Renal pelvis (tissue), 12 donors: Measurements from ENCODE around the gene OSMR. TPM values are rescaled to one million over a fixed set of nuclear protein-coding genes. Genes with fewer than 3 reads are reported as not detected.

ENCODE experiments used
- DNase-seq: peaks from one replicate; pipeline ENCODE4 v3.0.0-alpha.2; 2013
- long read RNA-seq, 16 experiments: transcript quantifications; one replicate each; lab custom pipeline, GENCODE V29; 2026
- polyA plus RNA-seq, 3 donors: library from polyadenylated mRNA; unstranded; fragments of 120-200 nt; gene quantifications; one replicate each; pipeline ENCODE4 v1.2.1, GENCODE V29; 2013; ENCODE audit not compliant: insufficient read length in 3 of 3

The OSMR gene
- 1 to 10 TPM; 6.9 to 9.2 (median 7.4) TPM for polyA plus RNA-seq
- long read RNA-seq, donor 1, result 0 reads
- long read RNA-seq, donor 2, result 0 reads
- long read RNA-seq, donor 3, full-length matches to known transcripts, result 1 of 1 reads
- long read RNA-seq, donor 3, partial matches to known transcripts, result 0 of 1 reads
- long read RNA-seq, donor 3, other reads (novel, unspliced or antisense), result 0 of 1 reads
- long read RNA-seq, donor 4, result 0 reads
- long read RNA-seq, donor 5, result 0 reads
- long read RNA-seq, donor 6, partial matches to known transcripts, result 96 of 96 reads
- long read RNA-seq, donor 6, other reads (novel, unspliced or antisense), result 0 of 96 reads
- long read RNA-seq, donor 7, full-length matches to known transcripts, result 1 of 1 reads
- long read RNA-seq, donor 7, partial matches to known transcripts, result 0 of 1 reads
- long read RNA-seq, donor 7, other reads (novel, unspliced or antisense), result 0 of 1 reads
- long read RNA-seq, donor 8, result 0 reads
- long read RNA-seq, donor 9, full-length matches to known transcripts, result 1 of 47 reads
- long read RNA-seq, donor 9, partial matches to known transcripts, result 46 of 47 reads
- long read RNA-seq, donor 9, other reads (novel, unspliced or antisense), result 0 of 47 reads
- long read RNA-seq, donor 10, result 0 reads
- long read RNA-seq, donor 11, result 0 reads
- long read RNA-seq, donor 12, result 0 reads
- long read RNA-seq, donor 13, result 0 reads
- long read RNA-seq, donor 14, full-length matches to known transcripts, result 1 of 12 reads
- long read RNA-seq, donor 14, partial matches to known transcripts, result 5 of 12 reads
- long read RNA-seq, donor 14, other reads (novel, unspliced or antisense), result 6 of 12 reads
- long read RNA-seq, donor 15, result 0 reads
- long read RNA-seq, donor 16, result 0 reads

DNA sequence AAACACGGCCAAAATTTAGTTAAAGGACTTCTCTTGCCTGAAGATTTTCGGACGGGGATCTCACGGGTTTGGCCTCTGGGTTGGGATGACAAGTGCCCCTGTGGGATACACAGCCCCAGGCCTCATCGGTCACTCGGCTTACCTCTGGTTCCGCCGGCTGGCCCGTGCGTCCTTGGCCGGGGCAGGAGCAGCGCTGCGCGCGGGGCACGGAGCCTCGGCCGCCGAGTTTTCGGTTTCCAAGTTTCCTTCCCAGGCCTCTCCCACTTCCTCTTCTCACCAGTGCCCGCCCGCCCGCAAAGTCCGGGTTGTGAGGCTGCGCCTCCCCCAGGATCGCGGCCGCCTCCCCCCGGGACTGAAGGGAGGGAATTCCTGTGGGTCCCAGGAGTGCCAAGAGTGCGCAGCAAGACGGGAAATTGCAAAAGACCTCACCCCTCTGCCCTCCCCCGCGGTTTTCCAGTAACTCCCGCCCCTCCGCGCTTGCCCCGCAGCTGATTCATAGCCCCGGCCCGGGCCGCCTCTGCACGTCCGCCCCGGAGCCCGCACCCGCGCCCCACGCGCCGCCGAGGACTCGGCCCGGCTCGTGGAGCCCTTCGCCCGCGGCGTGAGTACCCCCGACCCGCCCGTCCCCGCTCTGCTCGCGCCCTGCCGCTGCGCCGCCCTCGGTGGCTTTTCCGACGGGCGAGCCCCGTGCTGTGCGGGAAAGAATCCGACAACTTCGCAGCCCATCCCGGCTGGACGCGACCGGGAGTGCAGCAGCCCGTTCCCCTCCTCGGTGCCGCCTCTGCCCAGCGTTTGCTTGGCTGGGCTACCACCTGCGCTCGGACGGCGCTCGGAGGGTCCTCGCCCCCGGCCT lies at the start of gene OSMR:
OSMR (plus strand) TSS at position 487 of the 853 bp plus-strand sequence. CDS start 23,033 bp downstream, outside the sequence.
- peak; percentile 81 for DNase-seq

GRCh38 chr5:38796742-38797108 lies 49.1 kb upstream of the OSMR start:
- DNase-seq, result no peak

- no peak for DNase-seq
Observed at GRCh38 chr5:38797838-38798237, 48.0 kb upstream of the OSMR start.

- DNase-seq, result no peak
Observed at GRCh38 chr5:38799556-38800377, 46.0 kb upstream of the OSMR start.

DNA sequence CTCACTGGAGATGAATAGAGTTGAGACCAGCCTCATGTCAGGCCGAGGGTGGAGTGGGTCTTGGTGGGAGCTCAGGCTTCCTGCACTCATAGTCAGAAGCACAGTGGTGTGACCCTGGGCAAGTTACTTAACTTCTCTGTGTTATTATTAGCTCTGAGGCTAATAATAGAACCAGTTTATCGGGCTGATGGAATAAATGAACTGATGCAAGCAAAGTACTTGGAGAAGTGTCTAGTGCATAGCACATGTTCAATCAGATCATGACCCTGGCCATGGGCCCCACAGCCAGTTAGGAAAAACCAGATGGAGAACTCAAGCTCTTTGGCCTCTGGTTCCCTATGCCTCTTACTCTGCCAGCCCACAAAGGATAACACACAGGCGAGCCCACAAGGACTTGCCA lies 45.3 kb upstream of the OSMR start:
- DNase-seq, result no peak

DNA sequence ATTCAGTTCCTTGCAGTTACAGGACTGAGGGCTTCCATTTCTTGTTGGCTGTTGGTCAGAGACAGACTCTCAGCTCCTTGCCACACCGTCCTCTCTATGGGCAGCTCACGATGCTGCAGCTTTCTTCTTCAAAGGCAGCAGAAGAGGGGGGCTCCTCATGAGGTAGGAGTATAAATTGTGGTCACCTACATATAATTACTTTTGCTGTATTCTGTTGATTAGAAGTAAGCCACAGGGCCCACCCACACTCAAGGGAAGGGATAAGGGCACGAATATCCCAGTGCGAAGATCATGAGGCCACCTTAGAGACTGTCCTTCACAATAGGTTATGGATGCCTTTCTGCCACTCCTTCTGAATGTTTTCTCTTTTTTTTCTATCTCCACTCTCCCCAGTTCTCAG lies 43.7 kb upstream of the OSMR start:
- no peak for DNase-seq

DNA sequence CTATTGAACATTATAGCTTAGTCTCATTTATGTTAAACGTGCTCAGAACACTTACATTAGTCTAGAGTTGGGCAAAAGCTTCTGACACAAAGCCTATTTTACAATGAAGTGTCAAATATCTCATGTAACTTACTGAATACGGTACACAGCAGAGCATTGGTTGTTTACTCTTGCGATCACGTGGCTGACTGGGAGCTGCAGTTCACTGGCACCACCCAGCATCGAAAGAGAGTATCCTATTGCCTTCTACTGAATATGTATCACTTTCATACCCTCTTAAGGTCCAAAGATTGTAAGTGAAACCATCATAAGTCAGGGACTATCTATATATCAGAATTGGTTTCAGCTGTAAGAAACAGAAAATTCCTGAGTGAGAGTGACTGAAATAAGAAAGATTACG lies 42.6 kb upstream of the OSMR start:
- DNase-seq, result no peak

DNA sequence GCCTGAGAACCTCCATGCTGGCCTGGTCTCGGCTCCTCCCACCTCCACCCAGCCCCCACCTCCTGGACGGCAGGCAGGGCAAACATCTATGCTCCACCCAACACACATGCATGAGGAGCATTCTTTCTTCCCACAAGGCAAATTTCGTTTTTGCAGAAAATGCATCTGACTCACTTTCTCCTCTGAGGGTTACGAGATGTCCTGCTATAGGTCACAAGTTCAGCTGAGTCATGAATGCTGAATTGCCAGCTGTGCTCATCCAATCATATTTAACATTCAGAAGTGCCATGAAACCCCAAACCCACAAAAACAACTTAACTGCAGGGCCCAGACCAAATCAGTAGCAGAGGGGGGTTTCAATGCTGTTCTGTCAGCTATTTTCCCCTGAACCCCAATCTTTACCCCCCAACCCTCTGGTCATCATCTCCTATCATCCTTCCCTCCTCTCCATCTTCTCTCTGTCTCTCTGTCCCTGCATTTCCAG lies 39.0 kb upstream of the OSMR start:
- DNase-seq, result no peak

GRCh38 chr5:38807570-38808483 lies 38.0 kb upstream of the OSMR start:
- peak; percentile 29 for DNase-seq

DNA sequence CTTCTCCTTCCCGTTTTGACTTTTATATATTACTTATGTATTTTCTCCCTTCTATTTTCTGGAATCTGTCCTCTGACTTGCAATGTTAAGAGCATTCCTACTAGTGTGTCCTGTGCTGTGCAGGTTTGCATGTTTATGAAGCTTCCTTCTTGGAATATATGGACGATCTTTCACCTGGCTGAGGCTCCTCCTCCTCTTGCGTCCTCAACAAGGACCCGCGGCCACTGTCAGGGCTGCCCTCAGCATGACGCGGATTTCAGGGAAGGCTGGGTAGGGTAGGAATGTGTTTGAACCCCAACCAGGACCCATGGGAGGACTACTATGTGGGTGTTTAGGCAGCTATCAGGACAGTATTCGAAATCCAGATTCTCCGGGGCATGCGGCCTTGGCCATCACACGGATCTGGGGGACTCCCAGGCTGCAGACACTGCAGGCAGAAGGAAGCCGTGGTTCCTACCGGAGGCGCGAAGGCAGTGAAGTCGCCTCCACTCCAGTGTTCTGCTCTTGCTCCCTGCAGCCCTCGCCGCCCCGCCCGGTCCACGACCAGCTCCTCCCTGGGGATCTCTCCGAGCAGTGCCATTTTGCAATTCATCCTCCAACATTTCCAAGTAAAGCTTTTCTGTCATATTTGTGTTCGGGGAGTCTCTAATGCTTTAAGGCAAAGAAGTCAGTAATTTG lies 37.0 kb upstream of the OSMR start:
- no peak for DNase-seq

DNA sequence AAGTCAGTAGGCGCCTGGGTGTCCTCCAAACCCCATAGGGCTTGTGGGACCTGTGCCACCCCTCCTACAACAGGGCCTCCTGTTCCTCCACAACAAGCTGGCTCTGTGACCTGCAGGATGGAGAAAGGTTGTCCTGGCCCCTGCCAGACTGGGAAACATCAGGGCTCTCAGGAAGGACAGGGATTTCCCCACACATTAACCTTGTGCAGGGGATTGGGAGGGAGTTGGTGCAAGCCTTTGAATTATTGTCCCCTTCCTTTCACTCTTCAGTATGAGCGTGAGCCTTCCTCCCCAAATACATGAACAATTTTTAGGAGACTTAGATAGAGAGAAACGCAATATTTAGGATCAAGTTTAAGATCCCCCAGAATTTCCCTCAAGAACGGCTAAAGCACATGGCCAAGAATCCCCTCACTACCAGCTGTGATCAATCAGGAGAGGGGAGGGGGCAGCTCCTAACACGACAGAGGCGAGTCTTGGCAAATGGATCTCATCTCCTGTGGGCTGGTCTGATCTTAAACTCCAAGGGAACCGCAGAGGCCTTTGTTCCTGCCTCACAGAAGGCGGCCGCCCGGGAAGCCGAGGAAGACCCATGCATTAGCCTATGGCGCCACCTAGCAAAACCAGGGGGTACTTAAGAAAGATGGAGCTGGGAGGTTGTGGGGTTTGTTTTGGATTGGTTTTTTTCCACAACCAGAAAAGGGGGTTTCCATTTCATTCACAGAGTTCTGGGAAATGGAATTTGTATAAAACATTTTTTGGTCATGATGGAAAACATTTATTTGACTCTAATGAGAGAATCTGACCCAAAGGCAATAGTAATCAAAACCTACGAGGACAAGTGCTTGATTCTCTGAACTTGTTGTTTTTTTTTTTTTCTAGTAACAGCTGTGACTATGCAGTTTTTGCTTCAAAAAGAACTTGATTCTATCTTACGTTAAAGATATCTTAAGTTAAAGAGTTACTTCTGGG lies 36.1 kb upstream of the OSMR start:
- DNase-seq, result peak; percentile 95

- DNase-seq, result no peak
Observed at GRCh38 chr5:38814879-38815278, 30.9 kb upstream of the OSMR start.

- peak; percentile 35 for DNase-seq
Observed at GRCh38 chr5:38816083-38817030, 29.5 kb upstream of the OSMR start.

DNA sequence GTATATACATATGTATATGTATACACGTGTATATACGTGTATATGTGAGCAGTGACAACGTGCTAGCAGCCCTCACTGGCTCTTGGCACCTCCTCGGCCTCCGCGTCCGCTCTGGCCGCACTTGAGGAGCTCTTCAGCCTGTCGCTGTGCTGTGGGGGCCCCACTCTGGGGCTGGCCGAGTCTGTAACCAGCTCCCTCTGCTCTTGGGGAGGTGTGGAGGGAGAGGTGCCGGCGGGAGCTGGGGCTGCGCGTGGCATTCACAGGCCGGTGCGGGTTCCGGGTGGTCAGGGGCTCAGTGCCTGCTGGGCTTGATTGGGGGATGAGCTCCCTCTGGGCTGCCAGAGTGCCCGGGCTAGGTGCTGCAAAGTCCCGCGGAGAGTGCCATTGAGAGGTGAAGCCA lies 24.1 kb upstream of the OSMR start:
- DNase-seq, result no peak

- no peak for DNase-seq
Observed at GRCh38 chr5:38823503-38823902, 22.3 kb upstream of the OSMR start.

- DNase-seq, result no peak
Observed at GRCh38 chr5:38824821-38825220, 21.0 kb upstream of the OSMR start.

- DNase-seq, result no peak
Observed at GRCh38 chr5:38825494-38825893, 20.3 kb upstream of the OSMR start.
